SK-N-SH (cell line): ENCODE results near the gene WDR82.

ENCODE experiments used
- CTCF ChIP-seq: fragments of 200-600 bp; sonication (generic); IDR thresholded peaks from 2 replicates; pipeline ENCODE4 v1.6.1; 2017; ENCODE audit warnings: antibody characterized with exemption, mild to moderate bottlenecking, moderate library complexity
- FOXM1 ChIP-seq: IDR thresholded peaks from 2 replicates; pipeline ENCODE4 v1.4.0; 2012; ENCODE audit warnings: low read depth, mild to moderate bottlenecking
- RAD21 ChIP-seq: IDR thresholded peaks from 2 replicates; pipeline ENCODE4 v1.6.1; 2012; ENCODE audit warnings: mild to moderate bottlenecking, low read length
- SIN3A ChIP-seq: IDR thresholded peaks from 2 replicates; pipeline ENCODE4 v1.6.1; 2012; ENCODE audit warnings: low read depth, mild to moderate bottlenecking, low read length, moderate library complexity, borderline replicate concordance
- TCF12 ChIP-seq: IDR thresholded peaks from 2 replicates; pipeline ENCODE4 v1.4.0; 2012
- TEAD4 ChIP-seq: IDR thresholded peaks from 2 replicates; pipeline ENCODE4 v1.4.0; 2012; ENCODE audit warnings: mild to moderate bottlenecking, borderline replicate concordance; ENCODE audit not compliant: insufficient read depth

DNA sequence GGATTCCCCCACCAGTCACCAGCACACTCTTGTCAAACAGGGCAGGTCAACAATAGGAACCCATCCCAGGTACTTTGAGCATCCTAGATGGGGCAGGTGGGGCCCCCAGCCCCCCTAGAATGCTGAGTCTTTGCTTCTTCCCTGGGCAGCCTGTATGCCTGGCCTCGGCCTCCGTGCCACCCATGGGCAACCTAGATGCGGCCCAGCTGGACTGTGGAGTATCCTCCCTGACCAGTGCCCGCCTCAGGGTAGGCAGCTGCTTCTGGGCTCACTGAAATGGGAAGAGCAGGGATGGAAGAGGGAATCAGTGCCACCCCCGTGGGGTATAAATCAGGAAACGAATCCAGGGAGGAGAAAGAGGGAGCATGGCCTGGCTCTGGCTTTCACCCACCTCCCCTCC is 48.5 kb upstream of the WDR82 start:
- TF ChIP-seq TEAD4 = no peak
- no peak for TF ChIP-seq TCF12
- TF ChIP-seq RAD21 = no peak
- no peak for TF ChIP-seq SIN3A
- no peak for TF ChIP-seq FOXM1
- TF ChIP-seq CTCF = no peak
